PFSK-1 (cell line): ENCODE data around the gene PITPNM2.

Source experiments
- FOXP2 ChIP-seq: optimal IDR thresholded peaks from 2 replicates; pipeline ENCODE3; 2011; ENCODE audit warnings: borderline replicate concordance, control low read depth, inconsistent platforms; ENCODE audit not compliant: insufficient read depth; ENCODE audit errors: extremely low read length, extremely low read depth
- POLR2AphosphoS5 ChIP-seq: IDR thresholded peaks from 2 replicates; pipeline ENCODE4 v1.6.1; 2012; ENCODE audit warnings: low read depth, mild to moderate bottlenecking, control low read depth, low read length, moderate library complexity
- REST ChIP-seq, 2 experiments: IDR thresholded peaks; 2 replicates each; pipeline versions ENCODE4 v1.6.1 to v1.8.0; 2011 to 2012; ENCODE audit warnings: low read depth in 2 of 2, low read length in 2 of 2, control low read depth in 1 of 2, inconsistent platforms in 1 of 2, mild to moderate bottlenecking in 1 of 2, moderate library complexity in 1 of 2; ENCODE audit not compliant: insufficient read depth in 1 of 2
- SIN3A ChIP-seq: IDR thresholded peaks from 2 replicates; pipeline ENCODE4 v1.6.1; 2012; ENCODE audit warnings: mild to moderate bottlenecking, low read length, moderate library complexity, borderline replicate concordance; ENCODE audit not compliant: insufficient read depth
- TAF1 ChIP-seq: IDR thresholded peaks from 2 replicates; pipeline ENCODE4 v1.6.1; 2012; ENCODE audit warnings: low read length, control low read depth, borderline replicate concordance; ENCODE audit not compliant: insufficient read depth

The PITPNM2 gene

GRCh38 chr12:123122626-123123025 lies 28.3 kb downstream of the PITPNM2 start:
- TF ChIP-seq TAF1 (no peak), REST (IDR thresholded peaks at IDR 0.05; ENCODE audit: insufficient read depth in 1 of 2, low read depth in 2 of 2, low read length in 2 of 2) (no peak), POLR2AphosphoS5 (no peak), SIN3A (no peak), FOXP2 (no peak)

- TF ChIP-seq POLR2AphosphoS5 (no peak), REST (IDR thresholded peaks at IDR 0.05; ENCODE audit: insufficient read depth in 1 of 2, low read depth in 2 of 2, low read length in 2 of 2) (no peak)
Observed at GRCh38 chr12:123121670-123122069, 29.2 kb downstream of the PITPNM2 start.

GRCh38 chr12:123120452-123121166 lies 30.3 kb downstream of the PITPNM2 start:
- TF ChIP-seq TAF1 (no peak), REST (IDR thresholded peaks at IDR 0.05; ENCODE audit: insufficient read depth in 1 of 2, low read depth in 2 of 2, low read length in 2 of 2) (no peak), SIN3A (no peak), FOXP2 (no peak), POLR2AphosphoS5 (no peak)

- TF ChIP-seq TAF1 (no peak), FOXP2 (no peak), SIN3A (no peak), REST (IDR thresholded peaks at IDR 0.05; ENCODE audit: insufficient read depth in 1 of 2, low read depth in 2 of 2, low read length in 2 of 2) (no peak), POLR2AphosphoS5 (no peak)
Observed at GRCh38 chr12:123119808-123120207, 31.1 kb downstream of the PITPNM2 start.

- TF ChIP-seq SIN3A (no peak), FOXP2 (no peak), POLR2AphosphoS5 (no peak)
Observed at GRCh38 chr12:123118497-123118896, 32.4 kb downstream of the PITPNM2 start.
